GM23338 (cell line): ENCODE results near the gene JAK3. TPM values are rescaled to one million over a fixed set of nuclear protein-coding genes. Genes with fewer than 3 reads are reported as not detected.
A peak's percentile ranks its signal among the peaks of the same experiment; 100 is the strongest.

Experiments
- ATAC-seq: fragments of 200-7000 bp; cut with Tn5 transposase; 3 replicates; pipeline ENCODE4 v1.9.1; 2020
- DNase-seq: peaks from one replicate; pipeline ENCODE4 v3.0.0-alpha.2; 2015; ENCODE audit warnings: low spot score
- H2AFZ ChIP-seq: fragments of 200-600 bp; sonication (generic); 2 replicates; pipeline ENCODE4 v1.8.0; 2016; ENCODE audit warnings: antibody characterized with exemption, mild to moderate bottlenecking, moderate library complexity
- H3F3A ChIP-seq: fragments of 200-600 bp; sonication (generic); replicated peaks from 2 replicates; pipeline ENCODE4 v1.8.0; 2017; ENCODE audit warnings: antibody characterized with exemption, mixed run types, low read depth
- H3K27ac ChIP-seq: fragments of 200-600 bp; sonication (generic); 2 replicates; pipeline ENCODE4 v1.6.1; 2016; ENCODE audit warnings: low read depth
- H3K27me3 ChIP-seq: fragments of 200-600 bp; sonication (generic); 2 replicates; pipeline ENCODE4 v1.8.0; 2016; ENCODE audit warnings: mild to moderate bottlenecking, mixed run types, moderate library complexity; ENCODE audit not compliant: insufficient read depth
- H3K36me3 ChIP-seq: fragments of 200-600 bp; sonication (generic); 2 replicates; pipeline ENCODE4 v1.8.0; 2016; ENCODE audit warnings: mild to moderate bottlenecking; ENCODE audit not compliant: insufficient read depth
- H3K4me1 ChIP-seq: fragments of 200-600 bp; sonication (generic); 2 replicates; pipeline ENCODE4 v1.8.0; 2016; ENCODE audit warnings: mild to moderate bottlenecking, moderate library complexity; ENCODE audit not compliant: insufficient read depth
- H3K4me2 ChIP-seq: fragments of 200-600 bp; sonication (generic); 2 replicates; pipeline ENCODE4 v1.7.1; 2017; ENCODE audit warnings: mixed run types
- H3K4me3 ChIP-seq: fragments of 200-600 bp; sonication (generic); 2 replicates; pipeline ENCODE4 v1.6.1; 2016; ENCODE audit warnings: mixed run types
- H3K79me2 ChIP-seq: fragments of 200-600 bp; sonication (generic); replicated peaks from 2 replicates; pipeline ENCODE4 v1.8.0; 2017; ENCODE audit warnings: mild to moderate bottlenecking; ENCODE audit not compliant: insufficient read depth
- H3K9me2 ChIP-seq: fragments of 200-600 bp; sonication (generic); 2 replicates; pipeline ENCODE4 v1.8.0; 2017; ENCODE audit not compliant: insufficient read depth
- H4K20me1 ChIP-seq: fragments of 200-600 bp; sonication (generic); replicated peaks from 2 replicates; pipeline ENCODE4 v1.8.0; 2017; ENCODE audit warnings: mild to moderate bottlenecking; ENCODE audit not compliant: insufficient read depth
- H3K27ac Mint-ChIP-seq: 2 replicates; pipeline ENCODE4 v1.8.0; 2020; ENCODE audit warnings: inconsistent platforms, mild to moderate bottlenecking, moderate library complexity, mixed read lengths
- H3K27me3 Mint-ChIP-seq: 3 replicates; pipeline ENCODE4 v1.8.0; 2022; ENCODE audit warnings: low read depth, mild to moderate bottlenecking, moderate library complexity, mixed read lengths, inconsistent platforms; ENCODE audit not compliant: insufficient read depth, poor library complexity
- H3K36me3 Mint-ChIP-seq: 3 replicates; pipeline ENCODE4 v1.8.0; 2021; ENCODE audit warnings: low read depth, mild to moderate bottlenecking, inconsistent platforms, moderate library complexity, mixed read lengths
- H3K4me1 Mint-ChIP-seq: 3 replicates; pipeline ENCODE4 v1.8.0; 2020; ENCODE audit warnings: mild to moderate bottlenecking, inconsistent platforms, mixed read lengths
- H3K4me3 Mint-ChIP-seq: 3 replicates; pipeline ENCODE4 v1.8.0; 2021; ENCODE audit warnings: moderate library complexity, mild to moderate bottlenecking, inconsistent platforms, mixed read lengths
- H3K9me3 Mint-ChIP-seq: 3 replicates; pipeline ENCODE4 v1.8.0; 2020; ENCODE audit warnings: moderate library complexity, mild to moderate bottlenecking, inconsistent platforms, mixed read lengths
- EZH2 ChIP-seq: fragments of 200-600 bp; sonication (generic); IDR thresholded peaks from one replicate; pipeline ENCODE4 v1.8.0; 2017; ENCODE audit warnings: antibody characterized with exemption, mild to moderate bottlenecking, low read depth; ENCODE audit not compliant: unreplicated experiment
- EZH2phosphoT487 ChIP-seq: fragments of 200-600 bp; sonication (generic); IDR thresholded peaks from one replicate; pipeline ENCODE4 v1.8.1; 2018; ENCODE audit warnings: antibody characterized with exemption; ENCODE audit not compliant: unreplicated experiment
- NANOG ChIP-seq: IDR thresholded peaks from 2 replicates; pipeline ENCODE4 v1.6.1; 2016; ENCODE audit warnings: antibody characterized with exemption, borderline replicate concordance
- POLR2AphosphoS5 ChIP-seq: IDR thresholded peaks from 2 replicates; pipeline ENCODE4 v1.6.1; 2016; ENCODE audit warnings: antibody characterized with exemption, low read depth
- ZNF114 ChIP-seq: fragments of 250-450 bp; sonication (Bioruptor Pico); IDR thresholded peaks from 2 replicates; pipeline ENCODE4 v1.5.0; 2020; ENCODE audit warnings: mild to moderate bottlenecking, moderate library complexity
- ZNF331 ChIP-seq: fragments of 250-450 bp; sonication (Bioruptor Pico); IDR thresholded peaks from 2 replicates; pipeline ENCODE4 v1.5.0; 2020; ENCODE audit warnings: low read depth, mild to moderate bottlenecking, moderate library complexity
- polyA plus RNA-seq: library from polyadenylated mRNA; unstranded; fragments of >200 nt; fragmentation: Nextera tagmentation; extraction: Ambion mirVana; gene quantifications from 2 replicates; pipeline ENCODE4 v1.2.1, GENCODE V29; 2016
- total RNA-seq: library from RNA; depleted of rRNA; stranded (reverse); fragments of >200 nt; shearing (Covaris generic); gene quantifications from 2 replicates; pipeline ENCODE4 v1.2.3, GENCODE V29; 2014
- TF ChIP-seq, protein P1 (sequence below): IDR thresholded peaks from one replicate; pipeline ENCODE4 v1.6.1; 2018; ENCODE audit warnings: antibody characterized with exemption; ENCODE audit not compliant: unreplicated experiment
- TF ChIP-seq, protein P2 (sequence below): fragments of 250-450 bp; sonication (Bioruptor Pico); IDR thresholded peaks from 2 replicates; pipeline ENCODE4 v1.5.0; 2020; ENCODE audit warnings: mild to moderate bottlenecking, moderate library complexity

JAK3 gene
- total and polyA plus RNA-seq, 2 experiments from 2014 or later, result 2.9 to 5.4 TPM

- Histone ChIP-seq H3K27me3 (peaks cover 11% of the 10 kb centered on the region), H2AFZ (no peak overlapping the region), H3K4me2 (no peak overlapping the region), H3K4me1 (peaks cover 21% of the 10 kb centered on the region; the same call in 1 of the 2 replicates), H3K79me2 (peaks cover 21% of the 10 kb centered on the region), H3K36me3 (peaks cover 31% of the 10 kb centered on the region), H4K20me1 (peaks cover 40% of the 10 kb centered on the region), H3K27ac (peak overlapping the region; percentile 81), H3K4me3 (no peak overlapping the region), H3F3A (peaks cover 60% of the 10 kb centered on the region), H3K9me2 (no peaks in the 10 kb centered on the region)
- peak; percentile 16 for ATAC-seq
- Mint-ChIP-seq H3K4me1 (peaks cover 24% of the 10 kb centered on the region), H3K36me3 (peaks cover 53% of the 10 kb centered on the region), H3K9me3 (no peaks in the 10 kb centered on the region), H3K27ac (peak overlapping the region; percentile 85), H3K27me3 (peaks cover 50% of the 10 kb centered on the region), H3K4me3 (no peak overlapping the region; the same call in 2 of the 3 replicates)
- peak; percentile 40 for DNase-seq
- peak; percentile 59 for TF ChIP-seq POLR2AphosphoS5
- TF ChIP-seq, protein P1, sequence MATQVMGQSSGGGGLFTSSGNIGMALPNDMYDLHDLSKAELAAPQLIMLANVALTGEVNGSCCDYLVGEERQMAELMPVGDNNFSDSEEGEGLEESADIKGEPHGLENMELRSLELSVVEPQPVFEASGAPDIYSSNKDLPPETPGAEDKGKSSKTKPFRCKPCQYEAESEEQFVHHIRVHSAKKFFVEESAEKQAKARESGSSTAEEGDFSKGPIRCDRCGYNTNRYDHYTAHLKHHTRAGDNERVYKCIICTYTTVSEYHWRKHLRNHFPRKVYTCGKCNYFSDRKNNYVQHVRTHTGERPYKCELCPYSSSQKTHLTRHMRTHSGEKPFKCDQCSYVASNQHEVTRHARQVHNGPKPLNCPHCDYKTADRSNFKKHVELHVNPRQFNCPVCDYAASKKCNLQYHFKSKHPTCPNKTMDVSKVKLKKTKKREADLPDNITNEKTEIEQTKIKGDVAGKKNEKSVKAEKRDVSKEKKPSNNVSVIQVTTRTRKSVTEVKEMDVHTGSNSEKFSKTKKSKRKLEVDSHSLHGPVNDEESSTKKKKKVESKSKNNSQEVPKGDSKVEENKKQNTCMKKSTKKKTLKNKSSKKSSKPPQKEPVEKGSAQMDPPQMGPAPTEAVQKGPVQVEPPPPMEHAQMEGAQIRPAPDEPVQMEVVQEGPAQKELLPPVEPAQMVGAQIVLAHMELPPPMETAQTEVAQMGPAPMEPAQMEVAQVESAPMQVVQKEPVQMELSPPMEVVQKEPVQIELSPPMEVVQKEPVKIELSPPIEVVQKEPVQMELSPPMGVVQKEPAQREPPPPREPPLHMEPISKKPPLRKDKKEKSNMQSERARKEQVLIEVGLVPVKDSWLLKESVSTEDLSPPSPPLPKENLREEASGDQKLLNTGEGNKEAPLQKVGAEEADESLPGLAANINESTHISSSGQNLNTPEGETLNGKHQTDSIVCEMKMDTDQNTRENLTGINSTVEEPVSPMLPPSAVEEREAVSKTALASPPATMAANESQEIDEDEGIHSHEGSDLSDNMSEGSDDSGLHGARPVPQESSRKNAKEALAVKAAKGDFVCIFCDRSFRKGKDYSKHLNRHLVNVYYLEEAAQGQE, result no peak
Measured at GRCh38 chr19:17865364-17866311, 17.9 kb upstream of the JAK3 start.

DNA sequence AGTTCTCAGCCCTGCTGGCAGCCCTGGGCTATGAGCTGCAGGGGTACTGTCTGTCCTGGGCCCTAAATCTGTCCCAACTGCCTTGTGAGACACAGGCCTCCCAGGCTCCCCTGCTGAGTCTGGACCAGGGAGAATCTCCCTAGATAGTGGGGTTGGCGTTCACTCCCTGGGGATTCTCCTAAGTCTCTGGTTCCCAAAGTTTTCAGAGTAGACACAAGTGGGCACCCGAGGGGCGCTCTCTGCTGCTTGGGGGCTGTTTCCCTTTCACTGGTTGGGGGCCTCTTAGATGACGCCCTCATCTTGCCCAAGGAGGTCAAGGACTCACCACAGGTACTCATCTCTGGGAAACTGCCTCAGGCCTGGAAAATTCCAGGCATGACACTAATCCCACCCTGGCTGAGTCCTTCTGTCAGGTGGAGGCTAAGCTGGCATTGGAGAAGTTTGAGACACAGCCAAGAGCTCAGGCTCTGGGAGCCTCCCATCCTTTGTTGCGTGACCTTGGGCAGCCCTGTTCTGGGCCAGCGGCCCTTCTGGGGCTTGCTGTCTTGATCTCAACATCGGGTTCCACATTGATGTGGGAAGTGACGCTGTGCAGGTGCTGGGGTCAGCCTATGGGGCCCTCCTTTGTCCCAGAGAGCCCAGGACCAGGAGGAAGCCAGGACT is 15.9 kb upstream of the JAK3 start:
- Histone ChIP-seq H3K9me2 (no peaks in the 10 kb centered on the region), H3K27ac (peak overlapping the region; percentile 81), H2AFZ (no peak overlapping the region), H4K20me1 (peaks cover 45% of the 10 kb centered on the region), H3K79me2 (peaks cover 29% of the 10 kb centered on the region), H3K36me3 (peaks cover 37% of the 10 kb centered on the region), H3K27me3 (no peaks in the 10 kb centered on the region), H3K4me3 (no peak overlapping the region), H3K4me2 (no peak overlapping the region), H3F3A (peaks cover 67% of the 10 kb centered on the region), H3K4me1 (peaks cover 13% of the 10 kb centered on the region; the same call in 1 of the 2 replicates)
- Mint-ChIP-seq H3K27me3 (peaks cover 48% of the 10 kb centered on the region), H3K4me3 (peak overlapping the region; percentile 39; the same call in 1 of the 3 replicates), H3K9me3 (peaks cover 11% of the 10 kb centered on the region; the same call in 2 of the 3 replicates), H3K4me1 (peaks cover 23% of the 10 kb centered on the region), H3K36me3 (peaks cover 64% of the 10 kb centered on the region), H3K27ac (peak overlapping the region; percentile 48; the same call in 1 of the 2 replicates)
- ATAC-seq (no peak), DNase-seq (no peak)
- TF ChIP-seq, protein P2, sequence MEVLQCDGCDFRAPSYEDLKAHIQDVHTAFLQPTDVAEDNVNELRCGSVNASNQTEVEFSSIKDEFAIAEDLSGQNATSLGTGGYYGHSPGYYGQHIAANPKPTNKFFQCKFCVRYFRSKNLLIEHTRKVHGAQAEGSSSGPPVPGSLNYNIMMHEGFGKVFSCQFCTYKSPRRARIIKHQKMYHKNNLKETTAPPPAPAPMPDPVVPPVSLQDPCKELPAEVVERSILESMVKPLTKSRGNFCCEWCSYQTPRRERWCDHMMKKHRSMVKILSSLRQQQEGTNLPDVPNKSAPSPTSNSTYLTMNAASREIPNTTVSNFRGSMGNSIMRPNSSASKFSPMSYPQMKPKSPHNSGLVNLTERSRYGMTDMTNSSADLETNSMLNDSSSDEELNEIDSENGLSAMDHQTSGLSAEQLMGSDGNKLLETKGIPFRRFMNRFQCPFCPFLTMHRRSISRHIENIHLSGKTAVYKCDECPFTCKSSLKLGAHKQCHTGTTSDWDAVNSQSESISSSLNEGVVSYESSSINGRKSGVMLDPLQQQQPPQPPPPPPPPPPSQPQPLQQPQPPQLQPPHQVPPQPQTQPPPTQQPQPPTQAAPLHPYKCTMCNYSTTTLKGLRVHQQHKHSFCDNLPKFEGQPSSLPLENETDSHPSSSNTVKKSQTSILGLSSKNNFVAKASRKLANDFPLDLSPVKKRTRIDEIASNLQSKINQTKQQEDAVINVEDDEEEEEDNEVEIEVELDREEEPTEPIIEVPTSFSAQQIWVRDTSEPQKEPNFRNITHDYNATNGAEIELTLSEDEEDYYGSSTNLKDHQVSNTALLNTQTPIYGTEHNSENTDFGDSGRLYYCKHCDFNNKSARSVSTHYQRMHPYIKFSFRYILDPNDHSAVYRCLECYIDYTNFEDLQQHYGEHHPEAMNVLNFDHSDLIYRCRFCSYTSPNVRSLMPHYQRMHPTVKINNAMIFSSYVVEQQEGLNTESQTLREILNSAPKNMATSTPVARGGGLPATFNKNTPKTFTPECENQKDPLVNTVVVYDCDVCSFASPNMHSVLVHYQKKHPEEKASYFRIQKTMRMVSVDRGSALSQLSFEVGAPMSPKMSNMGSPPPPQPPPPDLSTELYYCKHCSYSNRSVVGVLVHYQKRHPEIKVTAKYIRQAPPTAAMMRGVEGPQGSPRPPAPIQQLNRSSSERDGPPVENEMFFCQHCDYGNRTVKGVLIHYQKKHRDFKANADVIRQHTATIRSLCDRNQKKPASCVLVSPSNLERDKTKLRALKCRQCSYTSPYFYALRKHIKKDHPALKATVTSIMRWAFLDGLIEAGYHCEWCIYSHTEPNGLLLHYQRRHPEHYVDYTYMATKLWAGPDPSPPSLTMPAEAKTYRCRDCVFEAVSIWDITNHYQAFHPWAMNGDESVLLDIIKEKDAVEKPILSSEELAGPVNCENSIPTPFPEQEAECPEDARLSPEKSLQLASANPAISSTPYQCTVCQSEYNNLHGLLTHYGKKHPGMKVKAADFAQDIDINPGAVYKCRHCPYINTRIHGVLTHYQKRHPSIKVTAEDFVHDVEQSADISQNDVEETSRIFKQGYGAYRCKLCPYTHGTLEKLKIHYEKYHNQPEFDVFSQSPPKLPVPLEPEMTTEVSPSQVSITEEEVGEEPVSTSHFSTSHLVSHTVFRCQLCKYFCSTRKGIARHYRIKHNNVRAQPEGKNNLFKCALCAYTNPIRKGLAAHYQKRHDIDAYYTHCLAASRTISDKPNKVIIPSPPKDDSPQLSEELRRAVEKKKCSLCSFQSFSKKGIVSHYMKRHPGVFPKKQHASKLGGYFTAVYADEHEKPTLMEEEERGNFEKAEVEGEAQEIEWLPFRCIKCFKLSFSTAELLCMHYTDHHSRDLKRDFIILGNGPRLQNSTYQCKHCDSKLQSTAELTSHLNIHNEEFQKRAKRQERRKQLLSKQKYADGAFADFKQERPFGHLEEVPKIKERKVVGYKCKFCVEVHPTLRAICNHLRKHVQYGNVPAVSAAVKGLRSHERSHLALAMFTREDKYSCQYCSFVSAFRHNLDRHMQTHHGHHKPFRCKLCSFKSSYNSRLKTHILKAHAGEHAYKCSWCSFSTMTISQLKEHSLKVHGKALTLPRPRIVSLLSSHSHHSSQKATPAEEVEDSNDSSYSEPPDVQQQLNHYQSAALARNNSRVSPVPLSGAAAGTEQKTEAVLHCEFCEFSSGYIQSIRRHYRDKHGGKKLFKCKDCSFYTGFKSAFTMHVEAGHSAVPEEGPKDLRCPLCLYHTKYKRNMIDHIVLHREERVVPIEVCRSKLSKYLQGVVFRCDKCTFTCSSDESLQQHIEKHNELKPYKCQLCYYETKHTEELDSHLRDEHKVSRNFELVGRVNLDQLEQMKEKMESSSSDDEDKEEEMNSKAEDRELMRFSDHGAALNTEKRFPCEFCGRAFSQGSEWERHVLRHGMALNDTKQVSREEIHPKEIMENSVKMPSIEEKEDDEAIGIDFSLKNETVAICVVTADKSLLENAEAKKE (CRISPR knock-in tag), result no peak
- TF ChIP-seq NANOG (no peak), POLR2AphosphoS5 (no peak), EZH2 (no peak), ZNF331 (CRISPR knock-in tag) (no peak), EZH2phosphoT487 (no peak), ZNF114 (CRISPR knock-in tag) (no peak)
